Breast epithelium (tissue), 3 donors: ENCODE results near the gene AR.

Experiments
- CTCF ChIP-seq, 3 donors: fragments of 450-650 bp; IDR thresholded peaks; one replicate each; pipeline ENCODE4 v1.5.1; 2016 to 2017; ENCODE audit warnings: antibody characterized with exemption in 3 of 3, mild to moderate bottlenecking in 3 of 3, moderate library complexity in 3 of 3
- POLR2A ChIP-seq: fragments of 450-650 bp; IDR thresholded peaks from one replicate; pipeline ENCODE4 v1.6.1; 2016; ENCODE audit warnings: antibody characterized with exemption, mild to moderate bottlenecking, moderate library complexity
- POLR2AphosphoS5 ChIP-seq, 3 donors: sonication (generic); formaldehyde crosslinking; IDR thresholded peaks; one replicate each; pipeline ENCODE4 v1.6.1; 2017; ENCODE audit warnings: antibody characterized with exemption in 3 of 3

- no peak for TF ChIP-seq POLR2A
- TF ChIP-seq CTCF (IDR thresholded peaks at IDR 0.05): no peak
- no peak for TF ChIP-seq POLR2AphosphoS5 (IDR thresholded peaks at IDR 0.05)
Observed at GRCh38 chrX:67723580-67724351, 179.9 kb downstream of the AR start.
